GM19351 (cell line): ENCODE data around the gene NRBF2.
"Not testable (repeated sequence)": the region's sequence is repeated elsewhere in the genome, so short reads cannot be mapped to it uniquely, and the experiment has no call there.

Experiments
- ATAC-seq: cut with Tn5 transposase; IDR thresholded peaks from one replicate; pipeline ENCODE4 v1.9.1; 2021; ENCODE audit warnings: mild to moderate bottlenecking, moderate library complexity; ENCODE audit not compliant: unreplicated experiment

Gene NRBF2

DNA sequence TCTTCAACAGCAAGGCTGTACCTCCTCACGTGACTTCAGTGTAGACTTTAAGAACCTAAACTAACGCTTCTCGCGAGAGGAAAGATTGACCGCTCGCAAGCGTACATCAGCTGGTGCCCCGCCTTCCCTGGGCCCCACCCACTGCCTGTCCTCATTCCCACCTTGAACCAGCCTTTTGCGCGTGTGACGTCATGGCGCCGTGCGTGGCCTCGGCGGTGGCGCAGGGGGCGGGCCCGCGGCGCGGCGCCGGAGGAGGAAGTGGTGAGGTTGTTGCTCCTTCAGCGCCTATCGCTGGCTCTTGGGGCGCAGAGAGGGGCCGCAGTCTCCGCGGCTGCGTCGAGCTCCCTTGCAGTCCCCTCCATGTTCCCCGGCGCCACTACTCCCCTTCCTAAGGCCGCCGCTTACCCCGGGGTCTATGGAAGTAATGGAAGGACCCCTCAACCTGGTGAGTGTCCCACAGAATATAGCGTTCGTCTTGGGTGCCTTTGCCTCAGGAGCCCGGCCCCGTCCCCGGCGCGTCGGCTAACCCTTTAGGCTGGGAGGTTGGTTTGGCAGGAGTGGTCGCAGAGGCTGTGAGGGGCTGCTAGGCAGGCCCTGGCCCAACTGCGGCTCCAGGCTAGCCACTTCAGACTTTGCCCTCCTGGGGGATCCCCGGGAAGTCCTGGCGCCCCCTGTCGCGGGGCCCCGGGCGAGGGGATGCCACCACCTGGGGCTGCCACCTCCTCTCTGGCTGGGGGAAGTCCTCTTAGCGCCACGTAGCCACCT lies at the start of gene NRBF2:
NRBF2 (plus strand) TSS at position 273 of the 765 bp plus-strand sequence; CDS start at position 416, 143 bp downstream.
- ATAC-seq: peak; percentile 90

DNA sequence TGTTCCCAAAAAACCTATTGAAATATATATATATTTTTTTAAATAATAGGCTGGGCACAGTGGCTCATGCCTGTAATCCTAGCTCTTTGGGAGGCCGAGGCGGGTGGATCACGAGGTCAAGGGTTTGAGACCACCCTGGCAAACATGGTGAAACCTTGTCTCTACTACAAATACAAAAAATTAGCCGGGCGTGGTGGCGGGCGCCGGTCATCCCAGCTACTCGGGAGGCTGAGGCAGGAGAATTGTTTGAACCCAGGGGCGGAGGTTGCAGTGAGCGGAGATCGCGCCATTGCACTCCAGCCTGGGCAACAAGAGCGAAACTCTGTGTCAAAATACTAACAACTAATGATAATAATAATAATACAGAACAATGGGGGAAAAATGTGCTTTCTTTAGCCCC lies 49.7 kb upstream of the NRBF2 start:
- ATAC-seq: not testable (repeated sequence)

DNA sequence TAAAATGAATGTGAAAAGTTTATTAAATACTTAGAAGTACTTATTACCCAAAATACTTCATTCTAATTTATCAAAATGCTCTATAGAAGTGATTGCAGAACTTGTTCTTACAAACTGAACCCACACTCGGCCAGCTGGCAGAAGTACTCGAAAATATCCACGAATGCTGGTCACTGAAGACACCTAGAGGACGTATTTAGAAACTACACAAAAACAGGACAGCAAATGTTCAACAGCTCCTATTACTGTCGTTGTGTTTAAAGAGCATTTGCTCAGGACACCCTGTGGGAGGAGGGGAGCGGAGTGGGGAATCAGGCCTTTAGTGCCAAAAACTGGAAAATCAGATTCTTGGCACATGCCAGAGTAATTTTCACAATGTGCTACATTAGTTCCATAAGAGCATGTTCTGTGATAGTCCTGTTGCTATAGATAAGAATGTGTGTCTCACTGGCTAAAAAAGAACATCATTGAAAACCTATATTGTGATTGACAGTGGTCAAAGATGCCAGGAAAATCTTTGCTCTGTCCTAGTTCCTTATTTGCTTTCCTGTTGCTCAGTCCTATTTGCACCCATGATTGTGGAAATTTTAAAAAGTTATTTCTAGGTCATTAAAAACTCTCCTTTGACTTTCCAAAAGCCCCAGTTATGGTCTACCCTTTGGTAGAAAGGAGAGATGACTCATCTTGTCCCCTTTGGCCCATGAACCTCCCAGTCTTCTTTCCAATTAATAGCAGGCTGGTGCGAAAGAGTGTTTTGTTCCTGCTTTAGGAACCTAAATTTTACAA lies 49.0 kb upstream of the NRBF2 start:
- ATAC-seq: peak; percentile 95

DNA sequence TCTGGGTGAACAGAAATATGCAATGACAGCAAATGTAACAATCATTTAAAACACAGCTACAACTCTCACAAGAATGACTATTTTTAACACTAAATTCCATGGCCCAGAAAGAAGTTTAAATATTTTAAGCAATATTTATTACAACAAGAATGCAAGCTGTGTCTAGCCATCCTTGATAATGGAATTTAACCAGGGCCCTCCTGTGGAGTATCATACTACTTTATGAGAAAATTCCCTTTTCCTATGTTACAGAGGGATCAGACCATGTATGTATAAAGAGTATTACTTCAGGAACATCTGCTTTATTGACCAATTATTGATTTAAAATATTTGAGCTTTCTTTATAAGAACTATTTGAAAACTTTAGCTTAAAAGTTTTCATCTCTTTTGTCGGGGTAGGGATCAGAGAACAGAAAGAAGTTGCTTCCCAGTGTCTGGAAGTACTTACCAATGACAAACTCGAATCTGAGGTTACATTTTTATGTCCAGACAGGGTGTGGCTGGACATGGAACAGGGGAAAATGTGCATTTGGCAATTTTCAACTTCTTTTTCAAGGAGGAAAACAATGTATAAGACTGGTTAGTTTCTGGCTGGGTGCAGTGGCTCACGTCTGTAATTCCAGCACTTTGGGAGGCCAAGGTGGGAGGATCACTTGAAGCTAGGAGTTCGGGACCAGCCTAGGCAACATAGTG lies 48.3 kb upstream of the NRBF2 start:
- no peak for ATAC-seq

DNA sequence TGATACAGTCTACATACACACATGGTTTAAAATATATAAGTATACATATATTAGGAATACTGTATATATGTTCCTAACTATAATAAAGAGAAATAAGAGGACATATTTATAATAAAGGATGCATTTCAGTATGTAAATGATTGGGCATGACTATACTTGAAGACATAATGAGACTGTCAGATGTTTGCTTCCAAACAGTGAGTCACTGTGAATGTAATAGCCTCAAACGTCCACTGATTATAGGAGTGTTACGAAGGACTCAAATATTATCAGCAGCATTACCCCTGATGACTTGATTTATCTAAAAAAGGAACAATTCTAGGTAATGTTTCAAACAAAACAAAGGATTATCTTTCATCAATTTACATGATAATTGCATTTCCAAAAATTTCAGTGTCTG lies 39.9 kb upstream of the NRBF2 start:
- ATAC-seq: no peak

DNA sequence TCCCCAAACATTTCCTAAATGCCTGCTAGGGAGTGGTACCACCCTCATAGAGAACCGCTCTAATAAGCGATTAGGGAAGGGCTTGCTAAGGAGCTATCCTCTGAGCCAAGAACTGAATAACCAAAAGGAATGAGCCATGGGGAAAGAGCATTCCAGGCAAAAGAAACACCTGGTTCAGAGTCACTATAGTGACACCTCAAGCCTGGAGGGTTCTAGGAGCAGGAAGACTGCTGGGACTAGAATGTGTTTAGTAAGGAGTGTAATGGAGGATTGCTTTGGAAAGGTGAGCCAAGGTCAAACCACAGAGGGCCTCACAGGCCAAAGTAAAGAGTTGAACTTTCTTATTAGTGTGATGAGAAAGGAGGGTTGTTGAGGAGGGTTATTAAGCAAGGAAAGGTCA lies 38.7 kb upstream of the NRBF2 start:
- ATAC-seq: no peak

DNA sequence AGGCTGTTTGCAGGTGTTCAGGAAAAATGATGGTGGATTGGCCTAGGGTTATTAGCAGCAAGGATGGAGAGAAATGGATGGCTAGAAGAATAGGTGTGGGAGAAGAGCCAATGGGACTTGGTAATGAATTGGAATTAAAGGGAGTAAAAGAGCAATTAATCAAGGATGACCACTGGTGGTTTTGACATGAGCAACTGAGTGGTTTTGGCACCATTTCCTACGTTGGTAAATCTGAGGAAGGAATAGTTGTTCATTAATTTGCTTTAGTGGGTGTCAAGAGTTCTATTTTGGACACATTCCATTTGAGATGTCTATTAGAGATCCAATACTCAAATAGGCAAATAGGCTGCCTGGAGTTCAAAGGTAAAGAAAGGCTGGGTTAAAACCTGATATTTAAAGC lies 38.2 kb upstream of the NRBF2 start:
- ATAC-seq: no peak

DNA sequence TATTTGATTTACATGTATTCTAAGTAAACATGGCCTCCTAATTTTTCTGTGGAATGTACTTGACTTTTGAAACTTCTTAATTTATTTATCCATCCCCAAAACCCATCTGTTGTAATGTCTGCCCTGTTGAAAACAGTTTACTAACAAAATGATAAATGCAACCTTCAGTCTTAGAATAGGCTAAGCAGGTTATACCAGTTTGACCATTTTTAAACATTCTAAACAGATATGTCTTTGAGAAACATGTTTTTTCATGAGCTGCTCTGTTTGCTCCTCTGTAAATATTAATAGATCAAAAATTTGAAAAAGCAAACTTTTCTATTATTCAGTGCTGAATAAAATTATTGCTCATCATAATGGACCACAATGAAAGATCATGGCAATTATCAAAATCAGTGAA lies 33.4 kb upstream of the NRBF2 start:
- ATAC-seq: no peak

DNA sequence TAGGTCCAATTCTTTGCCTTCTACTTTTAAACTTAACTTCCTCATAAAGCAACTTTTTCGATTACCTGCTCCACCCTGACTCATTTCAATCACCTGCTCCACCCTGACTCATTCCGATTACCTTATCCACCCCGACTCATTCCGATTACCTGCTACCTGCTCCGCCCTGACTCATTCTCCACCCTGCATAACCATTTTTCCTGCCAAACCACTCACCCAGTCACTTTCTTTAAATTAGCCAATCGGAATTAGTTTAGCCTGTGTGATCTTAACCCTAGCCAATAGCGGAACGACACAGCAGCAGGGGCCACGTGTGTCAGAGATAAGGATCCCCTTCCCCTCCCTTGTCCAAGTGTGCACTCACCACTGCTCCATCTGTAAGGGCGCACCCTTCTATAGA lies 32.0 kb upstream of the NRBF2 start:
- not testable (repeated sequence) for ATAC-seq

DNA sequence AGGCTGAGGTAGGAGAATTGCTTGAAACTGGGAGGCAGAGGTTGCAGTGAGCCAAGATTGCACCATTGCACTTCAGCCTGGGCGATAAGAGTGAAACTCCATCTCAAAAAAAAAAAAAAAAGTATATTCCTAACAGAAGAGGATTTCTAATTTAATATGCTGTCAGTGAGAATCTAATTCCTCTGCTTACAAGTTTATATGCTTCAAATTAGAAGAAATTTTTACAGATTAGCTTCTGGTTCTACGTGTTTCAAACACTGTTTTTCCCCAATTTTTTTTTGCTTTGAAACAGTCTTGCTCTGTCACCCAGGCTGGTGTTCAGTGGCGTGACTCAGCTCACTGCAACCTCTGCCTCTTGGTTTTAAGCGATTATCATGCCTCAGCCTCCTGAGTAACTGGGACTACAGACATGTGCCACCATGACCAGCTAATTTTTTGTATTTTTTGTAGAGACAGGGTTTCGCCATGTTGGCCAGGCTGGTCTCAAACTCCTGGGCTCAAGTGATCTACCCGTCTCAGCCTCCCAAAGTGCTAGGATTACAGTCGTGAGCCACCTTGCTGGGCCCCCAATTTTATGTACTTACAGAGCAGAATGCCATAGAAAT lies 30.7 kb upstream of the NRBF2 start:
- not testable (repeated sequence) for ATAC-seq

DNA sequence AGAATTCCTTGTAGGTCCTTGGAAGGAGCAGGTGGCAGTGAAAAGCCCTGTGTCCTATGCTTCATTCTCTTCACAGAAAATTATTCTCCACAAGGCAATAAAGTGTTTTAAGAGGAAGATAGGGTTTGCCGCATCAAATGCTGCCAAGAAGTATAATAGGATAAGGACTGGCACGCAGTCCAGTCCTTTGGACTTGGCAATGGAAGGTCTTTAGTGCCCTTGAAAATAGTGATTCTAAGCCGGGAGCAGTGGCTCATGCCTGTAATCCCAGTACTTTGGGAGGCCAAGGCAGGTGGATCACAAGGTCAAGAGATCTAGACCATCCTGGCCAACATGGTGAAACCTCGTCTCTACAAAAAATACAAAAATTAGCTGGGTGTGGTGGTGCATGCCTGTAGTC lies 29.9 kb upstream of the NRBF2 start:
- not testable (repeated sequence) for ATAC-seq

DNA sequence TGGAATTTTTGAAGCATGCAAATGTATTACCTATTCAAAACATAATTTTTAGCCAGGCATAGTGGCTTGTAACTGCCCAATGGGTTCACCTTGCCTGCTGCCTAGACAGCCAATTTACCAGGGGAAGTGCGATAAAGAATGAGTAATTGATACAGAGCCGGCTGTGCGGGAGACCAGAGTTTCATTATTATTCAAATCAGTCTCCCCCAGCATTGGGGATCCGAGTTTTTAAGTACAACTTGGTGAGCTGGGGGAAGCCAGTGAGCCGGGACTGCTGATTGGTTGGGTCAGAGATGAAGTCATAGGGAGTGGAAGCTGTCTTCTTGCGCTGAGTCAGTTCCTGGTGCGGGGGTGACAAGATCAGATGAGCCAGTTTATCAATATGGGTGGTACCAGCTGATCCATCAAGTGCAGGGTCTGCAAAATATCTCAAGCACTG lies 29.1 kb upstream of the NRBF2 start:
- ATAC-seq: no peak

DNA sequence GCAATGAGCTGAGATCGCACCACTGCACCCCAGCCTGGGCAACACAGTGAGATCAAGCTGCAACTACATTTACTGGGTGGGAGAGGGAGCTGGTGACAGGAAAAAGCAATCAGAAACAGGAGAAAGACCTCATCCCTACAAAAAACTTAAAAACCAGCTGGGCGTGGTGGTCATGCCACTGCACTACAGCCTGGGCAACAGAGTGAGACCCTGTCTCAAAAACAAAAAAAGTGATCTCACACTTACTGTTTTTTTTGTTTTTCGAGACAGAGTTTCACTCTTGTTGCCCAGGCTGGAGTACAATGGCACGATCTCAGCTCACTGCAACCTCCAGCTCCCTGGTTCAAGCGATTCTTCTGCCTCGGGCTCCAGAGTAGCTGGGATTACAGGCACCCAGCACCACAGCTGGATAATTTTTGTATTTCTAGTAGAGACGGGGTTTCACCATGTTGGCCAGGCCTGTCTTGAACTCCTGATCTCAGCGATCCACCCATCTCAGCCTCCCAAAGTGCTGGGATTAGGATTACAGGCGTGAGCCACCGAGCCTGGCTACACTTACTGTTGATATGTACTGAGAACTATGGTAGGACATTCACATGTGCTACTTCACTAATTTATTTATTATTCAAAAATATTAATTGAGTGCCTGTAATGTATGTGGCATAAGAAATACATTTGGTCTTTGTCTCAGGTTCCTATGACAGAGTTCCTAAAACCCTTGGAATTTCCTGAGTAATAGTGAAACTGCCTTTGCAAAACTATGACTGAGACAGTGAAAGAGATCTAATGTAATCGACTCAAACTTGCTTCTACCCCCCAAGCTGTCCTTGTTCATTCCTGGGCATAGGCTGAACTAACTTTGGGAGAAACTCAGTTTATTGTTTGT lies 27.7 kb upstream of the NRBF2 start:
- no peak for ATAC-seq

DNA sequence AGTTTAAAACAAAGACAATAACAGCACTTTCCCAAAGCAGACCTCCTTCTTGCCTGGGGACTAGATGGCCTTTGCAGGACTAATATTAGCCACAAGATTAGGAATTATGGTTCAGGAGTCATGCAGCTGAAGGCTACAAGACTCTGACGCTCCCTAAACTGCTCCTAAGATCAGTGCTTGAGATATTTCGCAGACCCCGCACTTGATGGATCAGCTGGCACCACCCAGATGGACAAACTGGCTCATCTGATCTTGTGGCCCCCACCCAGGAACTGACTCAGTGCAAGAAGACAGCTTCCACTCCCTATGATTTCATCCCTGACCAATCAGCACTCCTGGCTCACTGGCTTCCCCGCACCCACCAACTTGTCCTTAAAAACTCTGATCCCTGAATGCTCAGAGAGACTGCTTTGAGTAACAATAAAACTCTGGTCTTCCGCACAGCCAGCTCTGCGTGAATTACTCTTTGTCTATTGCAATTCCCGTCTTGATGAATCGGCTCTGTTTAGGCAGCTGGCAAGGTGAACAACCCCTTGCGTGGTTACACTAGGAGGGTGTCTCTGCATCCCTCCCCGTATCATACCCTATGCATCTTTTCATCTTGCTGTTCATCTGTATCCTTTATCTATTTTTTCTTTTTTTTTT lies 26.9 kb upstream of the NRBF2 start:
- no peak for ATAC-seq

DNA sequence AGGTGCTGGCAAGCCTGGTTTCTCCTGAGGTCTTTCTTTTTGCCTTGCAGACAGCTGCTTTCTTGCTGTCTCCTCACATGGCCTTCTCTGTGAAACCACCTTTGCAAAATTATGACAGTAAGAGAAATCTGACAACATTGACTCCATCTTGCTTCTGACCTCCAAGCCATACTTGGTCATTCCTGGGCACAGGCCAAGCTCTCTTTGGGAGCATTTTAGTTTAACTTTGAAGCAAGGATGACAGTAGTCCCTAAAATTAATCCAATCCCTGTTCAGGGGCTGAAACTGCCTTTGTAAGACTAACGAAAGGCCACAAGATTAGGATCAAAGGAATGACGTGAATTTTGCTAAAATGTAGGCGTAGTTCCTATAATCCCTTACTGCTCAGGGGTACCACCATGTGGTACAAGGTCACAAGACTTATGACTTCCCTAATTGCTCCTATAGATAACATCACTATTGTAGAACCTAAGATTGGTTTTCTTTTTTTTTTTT lies 25.1 kb upstream of the NRBF2 start:
- no peak for ATAC-seq

DNA sequence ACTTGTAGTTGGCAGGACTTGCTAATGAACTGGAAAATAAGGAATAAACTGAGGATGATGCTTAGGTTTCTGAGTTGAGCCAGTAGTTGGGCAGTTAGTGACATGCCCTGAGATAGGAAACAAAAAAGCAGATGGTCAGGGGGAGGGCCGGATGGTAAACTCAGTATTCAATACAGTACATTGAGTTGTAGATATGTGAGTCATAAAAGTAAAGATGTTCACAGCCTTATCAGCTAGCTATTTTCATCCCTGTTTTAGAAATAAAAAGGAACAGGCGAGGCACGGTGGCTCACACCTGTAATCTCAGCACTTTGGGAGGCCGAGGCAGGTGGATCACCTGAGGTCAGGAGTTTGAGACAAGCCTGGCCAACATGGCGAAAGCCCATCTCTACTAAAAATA lies 22.2 kb upstream of the NRBF2 start:
- ATAC-seq: no peak

DNA sequence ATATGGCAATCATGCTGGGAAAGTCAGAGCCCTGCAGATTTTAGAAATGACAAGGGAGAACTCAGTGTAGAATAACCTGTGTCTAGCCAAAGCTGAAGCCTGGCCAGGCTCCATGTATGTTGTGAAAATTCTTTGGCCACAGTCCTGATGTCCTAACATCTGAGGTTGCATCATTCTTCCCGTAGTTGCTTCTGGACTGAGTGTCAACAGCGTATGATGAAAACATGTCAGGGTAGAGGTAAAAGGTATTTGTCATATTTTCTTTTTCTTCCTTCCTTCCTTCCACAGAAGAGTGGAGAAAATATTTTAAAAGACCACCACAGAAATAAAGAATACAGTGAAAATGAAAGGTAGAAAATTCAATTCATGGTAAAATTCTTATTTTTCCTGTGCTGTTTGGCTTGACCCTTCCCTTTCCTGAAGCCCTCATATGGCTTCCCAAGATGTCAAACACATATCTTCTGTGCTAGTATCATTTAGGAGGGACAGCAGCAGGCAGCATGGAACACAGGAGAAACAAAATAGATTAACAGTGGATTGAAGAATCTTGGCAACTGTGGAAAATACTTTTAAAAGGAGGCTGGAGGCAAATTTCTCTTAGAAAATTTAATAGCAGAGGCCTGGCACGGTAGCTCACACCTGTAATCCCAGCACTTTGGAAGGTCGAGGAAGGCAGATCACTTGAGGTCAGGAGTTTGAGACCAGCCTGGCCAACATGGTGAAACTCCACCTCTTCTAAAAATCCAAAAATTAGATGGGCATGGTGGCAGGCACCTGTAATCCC lies 18.9 kb upstream of the NRBF2 start:
- no peak for ATAC-seq

DNA sequence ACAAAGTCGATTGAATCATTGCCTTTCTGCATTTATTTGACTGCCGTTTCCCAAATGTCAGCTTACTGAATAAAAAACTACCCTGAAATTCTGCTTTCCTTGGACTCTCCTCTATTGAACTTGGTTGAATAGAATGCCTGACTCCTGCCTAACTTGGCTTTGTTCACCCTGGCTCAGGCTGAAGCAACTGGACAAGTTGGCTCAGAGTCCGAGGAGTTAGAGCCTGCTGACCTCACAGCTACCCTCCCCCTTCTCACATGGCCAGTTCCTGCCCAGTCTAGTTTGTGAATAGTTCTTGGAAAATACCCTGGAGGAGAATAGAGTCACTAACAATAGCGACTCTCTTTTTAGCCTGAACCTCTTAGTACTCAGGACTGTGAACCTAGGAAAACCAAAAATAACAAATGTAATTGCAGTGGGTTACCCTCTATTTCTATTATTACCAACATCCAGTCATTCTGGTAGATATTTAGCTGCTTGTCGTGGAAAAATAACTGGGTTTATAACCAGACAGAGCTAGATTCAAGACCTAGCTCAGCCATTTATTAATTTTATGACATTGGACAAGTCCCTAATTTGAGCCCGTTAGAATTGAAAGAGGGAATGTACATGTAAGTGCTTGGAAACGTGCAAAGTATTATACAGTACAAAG lies 17.3 kb upstream of the NRBF2 start:
- no peak for ATAC-seq
